Fibroblast of villous mesenchyme (primary cell): ENCODE data around the gene SYT17. TPM values are rescaled to one million over a fixed set of nuclear protein-coding genes. Genes with fewer than 3 reads are reported as not detected.
"Not testable (repeated sequence)": the region's sequence is repeated elsewhere in the genome, so short reads cannot be mapped to it uniquely, and the experiment has no call there.

Source experiments
- DNase-seq: peaks from one replicate; pipeline ENCODE4 v3.0.0-alpha.2; 2010; ENCODE audit warnings: low read depth
- H3K4me3 ChIP-seq: 2 replicates; pipeline ENCODE4 v1.5.1; 2011; ENCODE audit warnings: low read depth, mild to moderate bottlenecking, low read length
- CTCF ChIP-seq: IDR thresholded peaks from 2 replicates; pipeline ENCODE4 v1.5.1; 2012; ENCODE audit warnings: low read depth, mild to moderate bottlenecking, low read length; ENCODE audit not compliant: insufficient read depth
- total RNA-seq: library from RNA; depleted of rRNA; stranded (reverse); fragments of >200 nt; gene quantifications from 2 replicates; pipeline ENCODE4 v1.2.3, GENCODE V29; 2012

Gene SYT17
- total RNA-seq, 1 donor = under 0.01 TPM

- H3K4me3 ChIP-seq = no peak overlapping the region
- no peak for DNase-seq
- TF ChIP-seq CTCF = no peak
These were observed 17.4 kb downstream of the SYT17 start for GRCh38 chr16:19185510-19185851.

- no peak for DNase-seq
- H3K4me3 ChIP-seq = no peak overlapping the region
- TF ChIP-seq CTCF = no peak
These were observed 18.4 kb downstream of the SYT17 start for GRCh38 chr16:19186408-19186807.

GRCh38 chr16:19187961-19188360, 19.9 kb downstream of the SYT17 start:
- DNase-seq, H3K4me3 ChIP-seq: not testable (repeated sequence)

GRCh38 chr16:19188406-19188805, 20.4 kb downstream of the SYT17 start:
- DNase-seq = no peak
- TF ChIP-seq CTCF = no peak
- no peak overlapping the region for H3K4me3 ChIP-seq

GRCh38 chr16:19192865-19193264, 24.8 kb downstream of the SYT17 start:
- no peak overlapping the region for H3K4me3 ChIP-seq
- DNase-seq = no peak
- no peak for TF ChIP-seq CTCF

GRCh38 chr16:19196871-19197270, 28.8 kb downstream of the SYT17 start:
- no peak for TF ChIP-seq CTCF
- no peak for DNase-seq
- H3K4me3 ChIP-seq = no peak overlapping the region

GRCh38 chr16:19203374-19203966, 35.4 kb downstream of the SYT17 start:
- DNase-seq = no peak
- no peak for TF ChIP-seq CTCF
- no peak overlapping the region for H3K4me3 ChIP-seq
